Subcutaneous adipose tissue (tissue), 4 donors: ENCODE measurements around the gene SYNGR2. TPM values are rescaled to one million over a fixed set of nuclear protein-coding genes. Genes with fewer than 3 reads are reported as not detected.

Source experiments
- CTCF ChIP-seq: fragments of 450-650 bp; IDR thresholded peaks from one replicate; pipeline ENCODE4 v1.5.1; 2016; ENCODE audit warnings: low read depth, mild to moderate bottlenecking, control low read depth, antibody characterized with exemption, moderate library complexity
- total RNA-seq, 4 donors: library from RNA; depleted of rRNA; stranded (reverse); fragments of >200 nt; gene quantifications; one replicate each; pipeline ENCODE4 v1.1.0, GENCODE V29; 2016

Gene SYNGR2
- total RNA-seq, 4 donors from 2014 or later, result 33.0 to 80.6 (median 50.1) TPM

GRCh38 chr17:78122931-78123249 is 45.5 kb upstream of the SYNGR2 start:
- no peak for TF ChIP-seq CTCF

DNA sequence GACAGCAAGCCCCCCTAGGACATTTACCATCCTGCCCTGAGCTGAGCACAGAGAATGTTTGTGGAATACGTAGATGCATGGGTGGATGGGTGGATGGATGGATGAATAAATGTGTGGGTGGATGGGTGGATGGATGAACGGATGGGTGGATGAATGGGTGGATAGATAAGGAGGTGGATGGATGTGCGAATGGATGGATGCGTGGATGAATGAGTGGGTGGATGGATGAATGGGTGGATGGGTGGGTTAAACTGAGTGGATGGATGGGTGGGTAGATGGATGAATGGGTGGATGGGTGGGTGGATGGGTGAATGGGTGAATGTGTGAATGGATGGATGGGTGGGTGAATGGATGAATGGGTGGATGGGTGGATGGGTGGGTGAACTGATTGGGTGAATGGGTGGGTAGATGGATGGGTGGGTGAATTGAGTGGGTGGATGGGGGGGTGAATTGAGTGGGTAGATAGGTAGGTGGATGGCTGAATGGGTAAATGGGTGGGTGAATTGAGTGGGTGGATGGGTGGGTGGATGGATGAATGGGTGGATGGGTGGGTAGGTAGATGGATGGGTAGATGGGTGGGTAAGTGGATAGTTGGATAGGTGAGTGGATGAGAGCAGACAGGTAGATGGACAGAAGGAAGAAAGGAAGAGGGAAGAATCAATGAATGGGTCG is 45.0 kb upstream of the SYNGR2 start:
- no peak for TF ChIP-seq CTCF

DNA sequence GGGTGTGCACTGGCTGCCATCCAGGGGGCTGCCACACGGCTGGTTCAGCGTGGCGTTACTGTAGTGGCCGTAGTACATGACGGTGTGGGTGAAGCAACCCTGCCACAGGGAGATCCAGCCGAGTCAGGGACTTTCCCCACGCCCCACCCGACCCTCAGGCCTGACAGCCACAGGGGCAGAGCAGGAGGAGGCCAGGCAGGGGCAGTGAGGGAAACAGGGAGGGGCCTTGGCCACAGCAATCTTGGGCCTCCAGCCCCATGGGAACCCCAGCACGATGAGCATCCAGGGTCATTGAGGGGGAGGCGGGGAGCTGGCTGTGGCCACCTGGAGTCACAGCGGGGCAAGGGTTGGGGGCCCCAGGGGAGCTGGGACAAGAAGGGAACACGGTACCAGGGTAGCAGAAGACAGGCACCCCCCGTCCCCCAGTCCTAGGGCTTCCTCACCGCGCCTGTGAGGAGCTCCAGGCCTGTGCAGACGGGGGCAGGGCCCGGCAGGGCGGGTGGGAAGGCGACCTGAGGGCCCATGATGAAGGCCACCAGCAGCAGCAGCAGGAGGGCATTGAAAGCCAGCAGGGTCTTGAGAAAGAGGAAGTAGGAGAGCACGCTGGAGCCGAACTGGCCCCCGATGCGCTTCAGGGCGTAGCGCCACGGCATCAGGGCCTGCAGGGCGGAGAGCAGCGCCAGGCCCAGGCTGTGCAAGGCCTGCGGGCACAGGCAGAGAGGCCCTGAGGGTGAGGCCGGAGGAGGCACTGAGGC is 44.1 kb upstream of the SYNGR2 start:
- no peak for TF ChIP-seq CTCF

DNA sequence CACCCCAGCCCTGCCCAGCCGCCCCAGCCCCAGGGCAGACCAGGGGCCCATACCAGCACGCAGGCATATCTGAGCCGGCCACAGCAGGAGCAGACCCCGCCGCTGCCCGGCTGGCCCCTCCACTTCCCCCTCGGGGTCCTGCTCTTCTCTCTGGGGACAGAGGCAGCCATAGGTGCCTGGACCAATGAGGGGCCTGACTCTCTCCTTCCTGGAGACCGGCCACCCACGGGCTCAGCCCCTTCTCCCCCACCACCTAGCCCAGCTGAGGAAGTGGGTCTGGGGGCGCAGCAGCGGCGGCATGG is 43.6 kb upstream of the SYNGR2 start:
- TF ChIP-seq CTCF, result no peak

- no peak for TF ChIP-seq CTCF
Measured at GRCh38 chr17:78125138-78125913, 43.1 kb upstream of the SYNGR2 start.

DNA sequence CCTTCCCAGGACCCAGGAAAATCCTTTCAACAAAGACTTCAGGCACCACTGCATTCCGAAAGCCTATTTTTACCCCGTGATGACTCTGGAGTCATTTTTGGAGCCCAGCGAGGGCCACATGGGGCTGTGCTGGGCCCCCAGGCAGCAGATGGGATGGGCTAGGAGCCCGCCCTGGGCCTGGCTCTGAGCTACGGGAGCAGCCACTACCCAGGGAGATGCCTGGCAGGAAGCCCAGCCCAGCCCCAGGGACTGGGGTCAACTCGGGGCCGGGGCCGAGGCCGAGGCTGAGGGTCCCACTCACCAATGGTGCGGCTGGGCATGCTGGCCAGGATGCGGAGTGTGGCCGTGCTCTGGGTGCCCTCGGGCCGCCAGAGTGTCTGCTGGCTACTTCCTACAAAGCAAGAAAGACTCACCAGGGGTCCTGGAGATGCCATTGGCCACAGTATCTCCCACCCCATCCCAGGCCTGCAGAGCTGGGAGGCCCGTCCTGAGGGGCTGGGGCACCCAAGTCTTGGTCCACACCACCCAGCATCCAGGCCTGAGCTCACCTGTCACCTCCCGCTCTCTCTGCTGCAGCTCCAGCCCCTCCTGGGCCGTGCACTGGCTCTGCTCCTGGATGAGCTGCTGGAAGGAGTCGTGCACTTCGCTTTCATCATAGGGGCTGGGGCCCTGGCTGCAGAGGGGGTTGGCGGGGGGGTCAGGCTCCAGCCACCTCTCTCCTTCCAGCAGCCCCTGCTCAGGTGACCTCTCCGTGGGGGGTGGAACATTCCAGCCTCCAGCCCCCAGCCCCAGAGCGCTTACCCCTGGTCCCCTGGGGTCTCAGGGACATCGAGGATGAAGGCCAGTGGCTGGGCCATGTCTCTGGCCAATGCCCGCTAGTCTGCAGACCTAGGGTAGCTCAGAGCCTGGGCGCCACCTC is 42.1 kb upstream of the SYNGR2 start:
- no peak for TF ChIP-seq CTCF
